HCEC 1CT (cell line): ENCODE results near the gene PTPN22.

Experiments used
- DNase-seq: peaks from one replicate; pipeline ENCODE4 v3.0.0-alpha.2; 2017

Gene PTPN22

DNA sequence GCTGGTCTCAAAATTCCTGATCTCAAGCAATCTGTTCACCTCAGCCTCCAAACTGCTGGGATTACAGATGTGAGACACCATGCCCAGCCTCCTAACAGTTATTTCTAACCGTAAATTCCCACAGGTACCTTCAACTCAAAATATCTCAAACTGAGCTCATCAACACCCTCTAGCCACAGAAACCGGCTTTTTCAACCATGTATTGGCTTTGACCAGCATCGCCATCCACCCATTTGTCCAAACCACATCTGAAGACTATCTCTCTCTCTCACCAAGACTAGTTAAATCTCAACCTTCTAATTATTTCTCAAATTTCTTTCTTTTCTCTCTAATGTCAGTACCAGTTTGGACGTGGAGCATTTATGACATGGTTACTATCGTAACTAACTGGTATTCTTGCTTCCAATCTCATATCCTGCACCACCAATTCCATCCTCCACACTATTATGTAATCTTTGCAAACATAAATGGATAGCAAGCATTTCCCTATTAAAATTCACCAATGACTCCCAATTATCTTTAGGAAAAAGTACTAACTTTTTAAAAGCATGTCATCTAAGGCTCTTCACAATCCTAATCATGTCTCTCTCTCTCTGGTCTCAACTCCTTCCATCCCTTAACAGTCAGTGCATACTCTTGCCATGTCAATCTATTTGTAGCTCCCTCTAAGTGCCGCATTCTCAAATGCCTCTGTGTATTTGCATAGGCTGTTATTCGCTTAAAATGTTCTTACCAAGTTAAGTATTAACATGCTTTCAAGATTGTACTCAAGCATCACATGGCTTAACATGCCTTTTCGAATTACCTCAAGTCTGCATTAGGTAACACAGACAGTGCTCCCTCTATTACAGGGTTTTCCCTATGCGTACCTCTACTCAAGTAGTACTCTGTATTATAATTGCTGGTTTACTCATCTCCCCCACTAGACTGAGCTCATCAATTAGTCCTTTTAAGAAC lies 77.4 kb downstream of the PTPN22 start:
- no peak for DNase-seq

DNA sequence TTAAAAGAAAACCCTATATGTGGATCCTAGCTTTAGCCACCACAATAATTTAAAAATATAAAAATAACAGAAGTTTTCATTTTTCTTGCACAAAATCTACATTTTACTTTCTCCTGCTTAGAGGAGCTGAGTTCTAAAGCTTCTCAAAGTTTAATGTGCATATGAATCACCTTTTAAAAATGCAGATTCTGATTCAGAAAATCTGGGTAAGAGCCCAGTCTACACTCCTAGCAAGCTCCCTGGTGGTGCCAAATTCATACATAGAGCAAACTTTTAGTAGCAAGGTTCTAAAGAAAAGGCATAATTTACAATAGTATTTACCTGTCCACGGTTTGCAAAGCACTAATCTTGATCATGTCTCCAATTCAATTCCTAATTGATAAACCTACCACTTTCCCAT lies 78.5 kb downstream of the PTPN22 start:
- peak; percentile 76 for DNase-seq

DNA sequence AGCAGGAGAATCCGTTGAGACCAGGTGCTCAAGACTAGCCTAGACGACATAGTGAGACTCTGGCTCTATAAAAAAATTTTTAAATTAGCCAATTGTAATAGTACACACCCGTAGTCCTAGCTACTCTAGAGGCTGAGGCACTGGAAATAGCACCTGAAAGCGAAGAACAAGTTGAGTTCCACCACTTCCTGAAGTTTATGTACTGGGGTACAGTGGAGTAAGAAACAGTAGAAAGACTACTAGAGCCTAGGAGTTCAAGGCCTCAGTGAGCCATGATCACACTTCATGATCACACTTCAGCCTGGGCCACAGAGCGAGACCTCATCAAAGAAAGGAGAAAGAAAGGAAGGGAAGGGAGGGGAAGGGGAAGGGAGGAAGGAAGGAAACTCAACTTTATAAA lies 79.0 kb downstream of the PTPN22 start:
- DNase-seq = no peak

DNA sequence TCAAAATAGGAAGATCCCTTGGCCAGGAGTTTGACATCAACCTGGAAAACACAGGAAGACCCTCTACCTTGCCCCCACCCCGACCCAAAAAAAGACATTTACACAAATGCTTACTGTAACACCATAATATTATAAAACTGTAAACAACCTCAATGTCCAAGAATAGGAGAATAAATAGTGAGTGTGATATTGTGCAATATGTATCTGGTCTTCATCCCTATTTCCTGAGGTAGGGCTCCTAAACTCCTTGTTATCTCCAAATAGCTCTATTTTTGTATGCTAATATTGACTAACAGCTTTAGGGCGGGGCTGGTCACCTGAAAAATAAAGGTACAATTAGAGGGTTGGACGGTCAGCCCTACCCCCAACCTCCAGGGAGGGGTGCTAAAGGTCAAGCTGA lies 82.7 kb downstream of the PTPN22 start:
- no peak for DNase-seq

DNA sequence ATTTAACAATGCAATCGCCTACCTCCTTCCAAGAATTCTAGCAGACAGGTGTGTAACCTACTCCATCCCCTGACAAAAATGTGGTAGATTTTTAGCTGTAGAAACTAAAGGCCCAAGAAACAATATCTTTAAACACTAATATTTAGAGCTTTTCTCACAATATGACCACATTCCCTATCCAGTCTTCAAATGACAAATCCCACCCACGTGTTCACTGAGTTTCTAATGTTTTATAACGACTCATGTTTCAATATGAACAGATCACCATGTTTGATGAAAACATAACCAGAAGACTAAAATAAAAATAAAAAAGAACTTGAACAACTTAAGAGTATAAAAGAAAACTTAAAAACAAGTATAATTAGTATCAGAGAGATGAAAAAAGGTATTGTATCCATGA lies 83.8 kb downstream of the PTPN22 start:
- DNase-seq = no peak

DNA sequence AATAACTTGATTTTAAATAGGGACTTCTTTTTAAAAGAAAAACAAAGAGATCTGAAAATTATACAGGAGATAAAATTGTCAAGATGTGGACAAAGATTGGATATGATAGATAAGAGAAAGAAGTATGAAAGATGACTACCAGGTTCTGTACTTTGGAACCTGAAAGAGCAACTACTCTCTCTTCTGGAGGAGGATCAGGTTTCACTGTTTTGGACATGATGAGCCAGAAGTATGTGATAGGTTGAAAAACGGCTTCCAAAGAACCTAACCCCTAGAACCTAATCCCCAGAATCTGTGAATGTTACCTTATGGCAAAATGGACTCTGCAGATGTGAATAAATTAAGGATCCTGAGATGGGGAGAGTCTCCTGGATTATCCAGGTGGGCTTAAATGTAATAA lies 85.4 kb downstream of the PTPN22 start:
- peak; percentile 30 for DNase-seq

DNA sequence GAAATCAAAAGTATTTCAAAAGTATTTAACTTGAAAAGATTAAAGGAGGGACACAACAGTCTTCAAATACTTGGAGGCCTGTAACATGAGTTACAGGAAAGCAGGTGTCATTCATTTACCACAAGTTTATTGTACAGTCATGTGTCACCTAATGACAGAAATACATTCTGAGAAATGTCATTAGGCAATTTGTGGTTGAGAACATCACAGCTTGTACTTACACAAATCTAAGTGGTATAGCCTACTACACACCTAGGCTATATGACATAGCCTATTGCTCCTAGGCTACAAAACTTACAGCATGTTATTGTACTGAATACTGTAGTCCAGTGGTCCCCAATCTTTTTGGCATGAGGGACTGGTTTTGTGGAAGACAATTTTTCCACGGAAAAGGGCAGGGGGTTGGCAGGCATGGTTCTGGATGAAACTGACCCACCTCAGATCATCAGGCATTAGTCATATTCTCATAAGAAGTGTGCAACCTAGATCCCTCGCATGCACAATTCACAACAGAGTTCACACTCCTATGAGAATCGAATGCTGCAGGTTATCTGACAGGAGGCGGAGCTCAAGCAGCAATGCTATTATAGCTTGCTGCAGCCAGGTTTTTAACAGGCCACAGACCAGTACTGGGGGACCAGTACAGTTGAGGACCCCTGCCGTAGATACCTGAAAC lies 87.3 kb downstream of the PTPN22 start:
- DNase-seq = no peak

DNA sequence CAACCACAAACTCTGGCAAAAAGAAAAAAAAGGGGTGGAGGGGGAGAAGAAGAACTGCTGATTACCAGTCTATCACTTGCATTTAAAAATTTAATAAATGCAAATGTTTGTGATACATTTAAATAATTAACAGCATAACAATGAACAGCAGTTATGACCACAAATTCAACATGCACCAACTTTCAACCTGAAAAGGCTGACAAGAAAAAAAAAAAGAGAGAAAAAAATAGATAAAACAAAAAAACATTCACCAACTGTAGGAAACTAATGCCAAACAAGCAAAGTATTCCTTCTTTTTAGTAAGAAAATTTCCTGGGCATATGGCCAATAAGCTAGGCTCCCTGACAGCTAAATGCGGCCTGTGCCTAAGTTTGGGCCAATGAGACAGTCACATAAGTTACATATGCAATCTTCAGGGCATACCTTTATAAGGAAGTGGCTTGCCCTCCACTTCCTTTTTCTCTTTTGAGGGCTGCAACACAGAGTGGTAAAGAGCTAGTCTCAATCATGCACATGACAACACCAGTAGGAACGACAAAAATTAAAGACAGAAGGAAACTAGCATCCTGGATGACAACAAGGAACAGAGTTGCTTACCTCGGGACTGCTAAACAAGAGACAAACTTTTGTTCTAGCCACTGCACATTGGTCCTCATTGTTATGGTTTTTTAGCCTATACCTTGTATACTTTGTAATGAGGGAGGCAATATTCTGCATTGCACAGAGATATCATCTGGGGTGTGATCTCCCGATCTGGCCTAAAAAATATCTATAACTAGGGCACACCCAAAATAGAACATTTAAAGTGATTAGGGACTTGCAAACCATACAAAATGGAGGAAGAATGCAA lies 88.0 kb downstream of the PTPN22 start:
- peak; percentile 22 for DNase-seq

DNA sequence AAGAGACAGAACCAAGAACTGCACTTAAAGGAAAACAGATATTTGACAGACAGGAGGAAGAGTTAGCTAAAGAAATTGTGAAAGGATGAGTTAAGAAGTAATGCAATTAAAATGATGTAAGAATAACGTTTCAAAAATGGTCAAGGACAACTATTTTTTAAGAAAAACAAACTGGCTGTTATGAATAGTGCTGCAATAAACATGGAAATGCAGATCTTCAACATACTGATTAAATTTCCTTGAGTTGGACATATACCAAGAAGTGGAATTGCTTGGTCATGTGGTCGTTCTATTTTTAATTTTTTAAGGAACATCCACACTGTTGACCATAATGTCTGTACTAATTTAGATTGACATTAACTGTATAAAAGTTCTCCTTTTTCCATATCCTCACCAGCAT lies 89.1 kb downstream of the PTPN22 start:
- no peak for DNase-seq

DNA sequence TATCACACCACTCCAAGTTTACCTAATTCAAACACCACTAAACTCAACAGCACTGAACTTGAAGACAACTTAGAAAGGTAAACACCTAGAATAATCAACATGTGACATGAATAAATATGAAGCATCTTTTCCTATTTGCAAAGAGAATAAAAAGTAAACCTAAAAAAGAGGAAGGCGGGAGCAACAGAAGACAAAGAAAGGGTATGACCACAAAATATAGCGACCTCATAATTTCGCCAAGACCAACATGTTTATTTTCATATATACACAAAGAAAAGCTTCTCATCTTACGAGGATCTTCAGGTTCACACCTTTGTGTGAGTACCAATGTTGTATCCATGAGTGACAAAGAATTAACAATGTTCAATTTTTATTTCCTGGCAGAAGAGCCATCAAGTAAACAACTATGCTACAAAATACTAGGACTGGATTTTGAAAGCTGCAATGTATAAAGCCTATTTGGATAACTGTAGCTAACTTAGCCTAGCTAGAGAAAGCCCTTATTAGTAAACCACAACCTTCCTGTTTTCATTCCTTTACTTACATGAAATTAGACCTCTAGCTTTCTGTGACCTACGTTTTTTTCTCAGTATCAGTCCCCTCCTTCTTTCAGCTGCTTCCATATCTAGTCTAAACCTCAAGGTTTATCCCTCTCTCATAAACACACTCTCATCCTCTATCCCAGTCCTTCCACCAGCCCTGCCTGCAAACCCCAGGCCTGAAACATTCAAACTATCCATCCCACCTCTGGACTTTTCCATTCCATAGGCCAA lies 91.0 kb downstream of the PTPN22 start:
- DNase-seq = no peak

DNA sequence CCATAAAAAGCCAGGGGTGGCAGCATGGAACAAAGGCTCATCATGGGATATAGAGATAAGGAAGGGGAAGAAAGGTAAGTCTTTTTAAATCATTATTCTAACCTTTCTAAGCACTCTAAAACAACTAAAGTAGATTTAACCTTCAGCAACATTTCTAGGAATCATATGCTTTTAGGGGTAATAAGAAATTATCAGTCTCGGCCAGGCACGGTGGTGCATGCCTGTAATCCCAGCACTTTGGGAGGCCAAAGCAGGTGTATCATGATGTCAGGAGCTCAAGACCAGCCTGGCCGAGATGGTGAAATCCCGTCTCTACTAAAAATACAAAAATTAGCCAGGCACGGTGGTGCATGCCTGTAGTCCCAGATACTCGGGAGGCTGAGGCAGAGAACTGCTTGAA lies 92.0 kb downstream of the PTPN22 start:
- DNase-seq = no peak

DNA sequence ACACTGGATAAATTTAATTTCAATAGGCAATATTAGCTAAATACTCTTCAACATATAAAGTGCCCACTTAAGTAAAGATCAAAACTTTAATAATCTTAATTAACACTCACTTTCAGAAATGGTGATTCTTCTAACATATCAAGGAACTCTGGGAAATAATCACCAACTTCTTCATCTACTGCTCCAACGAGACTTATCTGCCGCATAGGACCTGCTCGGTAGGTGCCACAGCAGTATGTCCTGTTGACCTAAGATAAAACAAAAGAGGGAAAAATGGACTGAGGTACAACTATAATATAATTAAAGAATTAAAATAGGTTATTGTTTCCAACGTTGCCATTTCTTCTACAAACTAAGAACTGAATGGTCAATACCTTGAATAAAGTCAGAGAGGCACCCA lies 94.0 kb downstream of the PTPN22 start:
- no peak for DNase-seq

DNA sequence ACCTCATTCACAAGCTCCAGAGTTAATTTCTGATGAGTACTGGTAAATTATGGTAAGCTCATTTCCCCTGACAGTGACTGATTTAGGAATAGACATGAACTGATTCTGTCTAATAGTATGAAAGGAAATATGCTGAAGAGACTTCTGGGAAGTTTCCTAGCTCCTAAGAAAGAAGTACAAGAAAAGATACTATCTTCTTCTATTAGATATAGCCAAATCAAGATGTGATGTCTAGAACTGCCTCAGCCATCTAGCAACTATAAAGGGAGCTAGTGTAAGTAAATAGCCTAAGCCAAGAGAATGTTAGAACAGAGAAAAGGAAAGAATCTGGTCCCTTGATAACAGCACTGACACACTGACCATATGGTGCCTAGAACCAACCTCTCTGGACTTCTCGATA lies 101.5 kb downstream of the PTPN22 start:
- DNase-seq = no peak

DNA sequence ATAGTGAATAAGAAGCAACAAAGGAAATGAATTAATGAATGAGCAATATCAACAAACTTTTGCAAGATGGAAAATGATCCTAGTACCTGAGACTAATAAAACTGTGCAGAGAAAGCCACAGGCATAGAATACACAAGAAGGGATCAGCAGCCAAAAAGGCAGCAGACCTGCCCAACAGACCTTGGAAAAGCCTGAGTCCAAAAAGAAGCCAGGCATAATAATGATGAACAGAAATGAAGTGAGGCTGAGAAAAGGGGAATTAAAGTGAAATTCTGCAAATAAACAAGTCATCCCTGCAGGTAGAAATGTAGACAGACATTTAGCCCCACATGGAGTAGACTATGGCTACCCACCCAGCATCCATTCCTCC lies 101.9 kb downstream of the PTPN22 start:
- DNase-seq = no peak

DNA sequence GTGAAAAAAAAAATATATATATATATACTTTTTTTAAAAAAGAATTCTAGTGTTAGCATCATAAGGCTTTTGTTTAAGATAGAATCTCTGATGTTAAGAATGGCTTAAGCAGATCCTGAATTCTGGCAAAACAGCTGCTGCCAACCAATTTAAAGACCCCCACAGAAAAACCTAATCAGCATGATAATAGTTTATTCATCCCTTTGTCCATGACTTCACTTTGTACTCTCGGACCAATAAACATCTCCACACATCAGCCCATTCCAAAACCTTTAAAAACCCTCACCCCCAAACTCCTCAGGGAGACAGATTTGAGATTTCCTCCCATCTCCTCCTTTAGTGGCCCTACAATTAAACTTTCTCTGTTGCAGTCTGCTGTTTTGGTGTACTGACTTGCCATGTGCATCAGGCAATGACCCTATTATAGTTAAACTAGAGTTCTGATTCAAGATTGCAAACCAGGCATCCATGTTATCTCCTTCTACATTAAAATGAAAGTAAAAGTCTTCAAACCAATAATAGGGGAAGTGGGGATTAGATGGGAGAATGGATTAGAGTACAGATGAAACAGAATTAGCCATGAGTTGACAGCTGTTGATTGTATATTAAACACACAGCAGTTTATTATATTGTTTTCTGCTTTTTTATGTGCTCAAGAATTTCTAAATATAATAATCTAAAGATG lies 102.5 kb downstream of the PTPN22 start:
- no peak for DNase-seq

DNA sequence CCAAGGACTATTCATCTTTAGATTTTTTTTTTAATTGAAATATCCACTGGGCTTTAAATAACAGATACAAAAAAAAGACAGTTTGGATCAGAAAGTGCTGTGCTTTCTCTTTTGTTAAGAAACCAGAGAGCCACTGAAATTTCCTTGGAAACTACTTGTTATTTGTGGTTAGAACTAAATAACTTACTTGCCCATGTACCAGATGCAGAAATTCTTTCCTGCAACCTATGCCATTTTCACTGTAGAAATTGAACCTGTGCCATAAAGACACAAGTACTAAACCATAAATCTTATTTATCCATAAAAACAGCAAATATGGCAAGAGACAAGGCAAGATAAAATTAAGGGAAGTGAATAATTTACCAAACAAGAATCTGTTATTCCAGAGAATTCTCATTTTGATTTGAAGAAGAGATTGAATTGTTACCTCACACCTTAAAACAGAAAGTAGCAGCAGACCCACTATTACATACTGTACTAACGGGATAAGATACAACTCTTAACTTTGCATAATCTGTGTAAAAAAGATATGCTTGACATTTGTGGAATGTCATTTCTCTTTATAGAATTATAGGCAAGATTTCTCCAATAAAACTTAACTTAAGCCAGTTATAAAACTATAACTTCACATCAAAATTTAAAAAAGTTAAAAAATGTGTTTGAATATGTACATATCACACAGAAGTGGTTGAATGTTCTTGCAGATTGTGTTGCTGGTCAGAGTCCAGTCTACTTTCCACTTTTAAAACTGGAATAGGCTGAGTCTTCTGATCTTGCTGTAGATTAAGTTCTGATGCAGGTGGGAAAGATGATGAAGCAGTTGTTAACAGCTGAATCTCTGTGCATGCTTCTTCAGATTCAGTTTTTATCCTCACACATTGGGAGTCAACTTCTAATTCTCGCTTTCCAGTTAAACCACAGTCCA lies 105.9 kb downstream of the PTPN22 start:
- no peak for DNase-seq
